NT2/D1 (cell line): ENCODE results near the gene STK25.
"Not testable (repeated sequence)": the region's sequence is repeated elsewhere in the genome, so short reads cannot be mapped to it uniquely, and the experiment has no call there.

ENCODE experiments used
- DNase-seq: peaks from one replicate; pipeline ENCODE4 v3.0.0-alpha.2; 2011; ENCODE audit warnings: low read depth, low spot score
- H3K27me3 ChIP-seq: 2 replicates; pipeline ENCODE4 v1.6.0; 2011; ENCODE audit warnings: mild to moderate bottlenecking; ENCODE audit not compliant: insufficient read length, insufficient read depth
- H3K36me3 ChIP-seq: 2 replicates; pipeline ENCODE4 v1.6.1; 2011; ENCODE audit warnings: mild to moderate bottlenecking, low read length, mixed read lengths; ENCODE audit not compliant: insufficient read depth, insufficient read length
- H3K4me1 ChIP-seq: 2 replicates; pipeline ENCODE4 v1.5.1; 2011; ENCODE audit not compliant: insufficient read depth, insufficient read length
- H3K4me3 ChIP-seq: 2 replicates; pipeline ENCODE4 v1.5.1; 2011; ENCODE audit warnings: low read depth; ENCODE audit not compliant: insufficient read length
- H3K9ac ChIP-seq: 2 replicates; pipeline ENCODE4 v1.6.0; 2011; ENCODE audit warnings: low read depth; ENCODE audit not compliant: insufficient read length
- H3K9me3 ChIP-seq: 2 replicates; pipeline ENCODE4 v1.5.1; 2011; ENCODE audit warnings: mild to moderate bottlenecking, low read length; ENCODE audit not compliant: insufficient read depth
- SUZ12 ChIP-seq: IDR thresholded peaks from 2 replicates; pipeline ENCODE4 v1.6.1; 2011; ENCODE audit not compliant: insufficient read length, insufficient read depth; ENCODE audit errors: extremely low read depth
- YY1 ChIP-seq: IDR thresholded peaks from 2 replicates; pipeline ENCODE4 v1.6.1; 2011; ENCODE audit not compliant: insufficient read length, insufficient read depth
- ZNF274 ChIP-seq: IDR thresholded peaks from 2 replicates; pipeline ENCODE4 v1.6.1; 2011; ENCODE audit warnings: mild to moderate bottlenecking, low read depth, low read length

Gene STK25

DNA sequence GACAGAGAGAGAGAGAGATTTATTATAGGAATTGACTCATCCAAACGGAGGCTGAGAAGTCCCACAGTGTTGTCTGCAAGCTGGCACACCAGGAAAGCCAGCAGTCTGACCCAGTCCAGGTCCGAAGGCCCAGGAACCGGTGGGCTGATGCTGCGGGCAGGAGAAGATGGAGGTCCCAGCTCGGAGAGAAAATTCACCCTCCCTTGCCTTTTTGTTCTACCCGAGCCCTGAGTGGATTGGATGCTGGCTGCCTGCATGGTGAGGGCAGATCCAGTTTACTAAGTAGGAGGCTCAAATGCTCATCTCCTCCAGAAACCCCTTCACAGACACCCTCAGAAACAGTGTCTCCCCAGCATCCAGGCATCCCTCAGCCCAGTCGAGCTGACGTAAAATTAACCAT is 22.2 kb upstream of the STK25 start:
- Histone ChIP-seq H3K36me3 (no peaks in the 10 kb centered on the region), H3K4me1 (no peaks in the 10 kb centered on the region), H3K9ac (no peak overlapping the region), H3K27me3 (peaks cover 2% of the 10 kb centered on the region), H3K4me3 (no peak overlapping the region), H3K9me3 (peaks cover 9% of the 10 kb centered on the region; the same call in 1 of the 2 replicates)
- DNase-seq, result no peak
- TF ChIP-seq YY1 (no peak), ZNF274 (no peak), SUZ12 (no peak)

DNA sequence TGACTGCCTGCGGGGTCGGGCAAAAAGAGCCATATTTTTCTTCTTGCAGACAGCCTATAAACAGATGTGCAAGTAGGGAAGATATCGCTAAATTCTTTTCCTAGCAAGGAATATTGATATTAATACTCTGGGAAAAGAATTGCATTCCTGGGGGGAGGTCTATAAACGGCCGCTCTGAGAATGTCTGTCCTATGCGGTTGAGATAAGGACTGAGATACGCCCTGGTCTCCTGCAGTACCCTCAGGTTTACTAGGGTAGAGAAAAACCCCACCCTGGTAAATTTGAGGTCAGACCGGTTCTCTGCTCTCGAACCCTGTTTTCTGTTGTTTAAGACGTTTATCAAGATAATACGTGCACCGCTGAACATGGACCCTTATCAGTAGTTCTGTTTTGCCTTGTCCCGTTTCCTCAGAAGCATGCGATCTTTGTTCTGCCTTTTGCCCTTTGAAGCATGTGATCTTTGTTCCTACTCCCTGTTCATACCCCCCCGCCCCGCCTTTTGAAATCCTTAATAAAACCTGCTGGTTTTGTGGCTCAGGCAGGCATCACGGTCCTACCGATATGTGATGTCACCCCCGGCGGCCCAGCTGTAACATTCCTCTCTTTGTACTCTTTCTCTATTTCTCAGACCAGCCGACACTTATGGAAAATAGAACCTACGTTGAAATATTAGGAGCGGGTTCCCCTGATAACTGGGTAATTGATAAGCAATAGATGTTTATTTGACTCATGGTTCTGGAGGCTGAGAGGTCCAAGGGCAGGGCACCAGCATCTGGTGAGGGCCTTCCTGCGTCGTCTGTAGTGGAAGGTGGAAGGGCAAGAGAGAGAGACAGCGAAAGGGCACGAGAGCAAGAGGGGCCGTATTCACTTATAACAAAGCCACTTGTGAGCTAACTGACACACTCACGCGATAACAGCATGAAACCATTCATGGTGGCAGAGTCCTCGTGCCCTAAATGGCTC is 17.7 kb upstream of the STK25 start:
- H3K36me3 ChIP-seq, H3K27me3 ChIP-seq, H3K4me1 ChIP-seq, H3K9ac ChIP-seq, DNase-seq, H3K4me3 ChIP-seq: not testable (repeated sequence)
- peaks cover 21% of the 10 kb centered on the region for H3K9me3 ChIP-seq

DNA sequence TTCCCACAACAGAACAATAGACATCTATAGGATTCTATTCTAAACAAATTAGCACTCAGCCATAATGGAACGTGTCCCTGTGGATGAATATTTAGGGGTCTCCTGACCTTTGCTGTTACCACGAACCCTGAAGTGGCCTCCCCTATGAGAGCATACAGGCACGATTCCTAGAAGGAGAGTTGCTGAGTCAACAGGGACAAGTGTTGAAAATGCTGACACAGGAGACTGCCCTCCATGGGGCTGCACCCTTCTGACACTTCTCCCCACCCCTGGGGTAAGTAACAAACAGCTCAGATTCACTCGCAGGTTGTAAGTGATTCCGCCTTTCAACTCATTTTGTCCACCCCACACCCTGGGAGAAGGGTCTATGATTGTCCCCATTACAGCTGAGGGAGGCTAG is 14.1 kb upstream of the STK25 start:
- no peak overlapping the region for H3K4me3 ChIP-seq
- TF ChIP-seq ZNF274 (no peak), SUZ12 (no peak), YY1 (no peak)
- no peak overlapping the region for H3K9ac ChIP-seq
- peaks cover 21% of the 10 kb centered on the region for H3K9me3 ChIP-seq
- H3K27me3 ChIP-seq, result no peaks in the 10 kb centered on the region
- no peak for DNase-seq
- no peaks in the 10 kb centered on the region for H3K4me1 ChIP-seq
- no peaks in the 10 kb centered on the region for H3K36me3 ChIP-seq

DNA sequence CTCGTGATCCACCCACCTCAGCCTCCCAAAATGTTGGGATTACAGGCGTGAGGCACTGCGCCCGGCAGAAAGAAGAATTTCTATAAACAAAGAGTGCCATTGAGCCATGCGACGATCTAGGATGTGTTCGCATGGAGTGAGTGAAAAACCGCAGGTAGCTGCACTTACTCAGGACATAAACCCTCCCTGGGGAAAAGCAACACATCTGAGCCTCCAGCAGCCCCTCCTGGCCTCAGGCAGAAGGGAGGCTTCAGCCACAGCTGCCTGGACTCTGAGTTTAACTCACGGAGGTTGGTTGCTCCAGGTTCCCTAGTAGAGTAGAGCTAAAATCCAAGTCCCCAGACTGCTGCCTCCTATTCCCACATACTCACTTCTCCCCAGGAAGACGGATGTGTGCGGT is 11.3 kb upstream of the STK25 start:
- Histone ChIP-seq H3K4me1 (no peaks in the 10 kb centered on the region), H3K9ac (no peak overlapping the region), H3K36me3 (no peaks in the 10 kb centered on the region), H3K4me3 (no peak overlapping the region), H3K27me3 (no peaks in the 10 kb centered on the region), H3K9me3 (peaks cover 5% of the 10 kb centered on the region; the same call in 1 of the 2 replicates)
- TF ChIP-seq SUZ12 (no peak), YY1 (no peak), ZNF274 (no peak)
- no peak for DNase-seq

DNA sequence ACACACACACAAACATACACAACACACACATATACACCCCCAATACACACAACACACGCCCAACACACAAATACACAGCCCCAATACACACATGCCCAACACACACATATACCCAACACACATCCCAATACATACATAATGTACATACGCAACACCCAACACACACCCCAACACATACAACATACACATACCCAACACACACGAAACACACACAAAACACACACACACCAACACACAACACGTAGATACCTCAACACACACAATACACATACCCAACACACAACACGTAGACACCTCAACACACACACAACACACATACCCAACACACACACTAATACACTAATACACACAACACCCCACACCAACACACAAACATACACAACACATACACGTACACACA is 8.9 kb upstream of the STK25 start:
- Histone ChIP-seq H3K9ac (no peak overlapping the region), H3K4me3 (no peak overlapping the region), H3K27me3 (no peaks in the 10 kb centered on the region), H3K4me1 (no peaks in the 10 kb centered on the region), H3K36me3 (no peaks in the 10 kb centered on the region), H3K9me3 (no peaks in the 10 kb centered on the region)
- TF ChIP-seq YY1, result no peak
- TF ChIP-seq SUZ12, result no peak
- TF ChIP-seq ZNF274, result no peak
- no peak for DNase-seq

DNA sequence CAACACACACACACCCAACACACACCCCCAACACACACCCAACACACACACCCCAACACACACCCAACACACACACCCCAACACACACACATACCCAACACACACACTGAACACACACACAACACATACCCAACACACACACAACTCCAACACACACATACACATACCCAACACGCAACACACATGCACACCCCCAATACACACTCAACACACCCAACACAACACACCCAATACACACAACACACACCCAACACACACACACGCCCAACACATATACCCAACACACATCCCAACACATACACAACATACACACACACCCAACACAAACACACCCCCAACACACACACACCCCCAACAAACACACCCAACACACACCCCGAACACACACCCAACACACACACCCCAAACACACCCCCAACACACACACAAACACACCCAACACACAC is 8.2 kb upstream of the STK25 start:
- DNase-seq, result no peak
- no peak for TF ChIP-seq YY1
- TF ChIP-seq SUZ12, result no peak
- H3K9me3 ChIP-seq, result no peaks in the 10 kb centered on the region
- H3K27me3 ChIP-seq, result no peaks in the 10 kb centered on the region
- H3K36me3 ChIP-seq, result no peaks in the 10 kb centered on the region
- H3K4me3 ChIP-seq, result no peak overlapping the region
- H3K9ac ChIP-seq, result no peak overlapping the region
- H3K4me1 ChIP-seq, result no peaks in the 10 kb centered on the region

DNA sequence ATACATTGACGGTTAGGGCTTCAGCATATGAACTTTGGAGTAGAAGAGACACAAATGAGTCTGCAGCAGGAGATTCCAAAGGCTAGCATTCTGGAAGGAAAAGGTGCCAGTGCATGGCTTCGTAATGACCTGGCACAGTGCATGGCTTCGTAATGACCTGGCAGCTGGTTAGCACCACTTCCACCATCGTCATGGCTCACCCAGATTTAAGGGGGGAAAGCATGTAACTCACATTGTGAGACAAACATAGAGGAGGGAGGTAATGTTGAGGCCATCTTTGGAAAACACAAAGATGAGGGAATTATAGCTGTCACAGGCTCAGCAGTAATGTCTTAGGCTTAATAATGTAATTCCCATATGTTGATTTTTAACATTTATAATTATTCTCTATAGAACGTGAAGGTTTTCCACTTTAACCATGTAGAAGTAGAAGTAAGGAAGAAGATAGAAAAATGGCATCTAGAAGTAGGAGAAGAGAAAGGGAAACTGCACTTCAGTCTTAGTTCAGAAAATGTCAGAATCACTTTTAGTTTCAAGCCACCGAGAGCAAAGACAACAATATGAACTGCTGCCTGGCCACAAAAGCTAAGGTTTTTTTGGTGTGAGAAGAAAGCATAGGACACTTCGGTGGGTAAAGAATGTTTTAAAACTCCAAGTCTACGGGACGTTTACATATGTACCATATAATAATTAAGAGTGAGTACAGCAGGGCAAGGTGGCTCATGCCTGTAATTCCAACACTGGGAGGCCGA is 6.8 kb upstream of the STK25 start:
- Histone ChIP-seq H3K9me3 (no peaks in the 10 kb centered on the region), H3K27me3 (no peaks in the 10 kb centered on the region), H3K4me1 (no peaks in the 10 kb centered on the region), H3K36me3 (peaks cover 5% of the 10 kb centered on the region), H3K9ac (no peak overlapping the region), H3K4me3 (no peak overlapping the region)
- DNase-seq, result no peak
- TF ChIP-seq ZNF274 (no peak), SUZ12 (no peak)
